RWPE1 (cell line): ENCODE measurements around the gene PCNX4.

Source experiments
- CTCF ChIA-PET: fragments of 350-600 bp; sonication (Branson Sonifier 250); formaldehyde crosslinking; extraction: SDS; loops from one replicate; lab custom pipeline; 2021; lab: Yijun Ruan, JAX
- POLR2A ChIA-PET: fragments of 400-600 bp; formaldehyde crosslinking; extraction: SDS; loops from one replicate; lab custom pipeline; 2020; ENCODE audit warnings: antibody characterized with exemption; ENCODE audit not compliant: low non-redundant PET; lab: Yijun Ruan, JAX
- DNase-seq: peaks from one replicate; pipeline ENCODE4 v3.0.0; 2012; ENCODE audit warnings: low spot score
- H3K27ac ChIP-seq: fragments of 450-650 bp; 2 replicates; pipeline ENCODE4 v1.5.1; 2017
- CTCF ChIP-seq: fragments of 450-650 bp; conservative IDR thresholded peaks from 2 replicates; pipeline ENCODE4 v1.5.1; 2017; ENCODE audit warnings: low read depth, mild to moderate bottlenecking

The PCNX4 gene

DNA sequence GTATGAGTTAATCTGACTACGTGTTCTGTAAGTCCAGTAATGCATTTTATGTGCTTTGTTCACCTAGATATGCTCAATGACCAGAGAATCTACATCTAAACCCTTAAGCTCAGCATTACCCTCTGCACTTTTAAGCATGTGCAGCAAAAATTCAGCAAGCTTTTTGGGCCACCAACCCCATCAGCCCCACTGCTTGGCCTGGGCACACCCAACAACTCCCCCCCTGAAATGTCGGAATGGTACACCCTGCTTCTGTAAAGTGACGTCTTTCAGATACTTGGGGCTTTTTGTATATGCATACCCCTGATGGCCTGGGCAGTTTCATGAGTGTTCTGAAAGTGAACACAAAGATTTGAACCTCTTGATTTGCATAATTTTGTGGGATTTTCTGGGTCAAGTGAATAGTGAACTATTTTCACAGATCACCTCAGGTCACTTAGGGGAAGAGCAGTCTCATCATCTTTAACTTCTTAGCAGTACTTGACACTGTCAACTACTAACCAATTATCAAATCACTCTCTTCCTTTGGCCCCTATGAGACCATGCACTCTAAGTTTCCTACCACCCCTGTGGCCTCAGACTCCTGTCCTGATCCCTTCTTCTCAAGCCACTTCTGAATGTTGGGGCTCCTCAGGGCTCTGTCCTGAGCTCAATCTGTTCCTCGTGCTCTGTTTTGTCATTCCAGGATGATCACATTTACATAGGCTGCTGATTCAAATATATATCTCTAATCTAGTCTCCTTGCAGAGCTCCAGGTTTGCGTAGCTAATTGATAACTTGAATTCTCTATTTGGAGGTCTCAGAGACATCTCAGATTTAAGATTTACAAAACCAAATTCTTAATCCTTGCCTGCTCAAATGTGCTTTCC is 121.0 kb downstream of the PCNX4 start:
- TF ChIP-seq CTCF = no peak
- ChIA-PET POLR2A (no interaction called here), CTCF (no interaction called here)
- H3K27ac ChIP-seq = no peak overlapping the region
- no peak for DNase-seq

- TF ChIP-seq CTCF = no peak
- DNase-seq = no peak
- POLR2A ChIA-PET = no interaction called here
- CTCF ChIA-PET = no interaction called here
- no peak overlapping the region for H3K27ac ChIP-seq
Observed at GRCh38 chr14:60214003-60214402, 122.3 kb downstream of the PCNX4 start.

GRCh38 chr14:60214415-60215126 is 122.8 kb downstream of the PCNX4 start:
- ChIA-PET CTCF (no interaction called here), POLR2A (no interaction called here)
- no peak for DNase-seq
- TF ChIP-seq CTCF = no peak
- no peak overlapping the region for H3K27ac ChIP-seq

GRCh38 chr14:60215127-60215444 is 123.4 kb downstream of the PCNX4 start:
- no peak for TF ChIP-seq CTCF
- no peak for DNase-seq
- ChIA-PET CTCF (no interaction called here), POLR2A (no interaction called here)
- H3K27ac ChIP-seq = no peak overlapping the region

GRCh38 chr14:60215520-60216420 is 124.0 kb downstream of the PCNX4 start:
- ChIA-PET CTCF (no interaction called here), POLR2A (no interaction called here)
- no peak overlapping the region for H3K27ac ChIP-seq

More at GRCh38 chr14:60215520-60216420, 124.0 kb downstream of the PCNX4 start:
- no peak for TF ChIP-seq CTCF
- DNase-seq = no peak
